Dedifferentiated amniotic fluid mesenchymal stem cell (primary cell): ENCODE data around the gene TRIM54.
"Not testable (repeated sequence)": the region's sequence is repeated elsewhere in the genome, so short reads cannot be mapped to it uniquely, and the experiment has no call there.

ENCODE experiments used
- DNase-seq: peaks from one replicate; pipeline ENCODE4 v3.0.0-alpha.2; 2016; ENCODE audit errors: extremely low spot score

The TRIM54 gene

DNA sequence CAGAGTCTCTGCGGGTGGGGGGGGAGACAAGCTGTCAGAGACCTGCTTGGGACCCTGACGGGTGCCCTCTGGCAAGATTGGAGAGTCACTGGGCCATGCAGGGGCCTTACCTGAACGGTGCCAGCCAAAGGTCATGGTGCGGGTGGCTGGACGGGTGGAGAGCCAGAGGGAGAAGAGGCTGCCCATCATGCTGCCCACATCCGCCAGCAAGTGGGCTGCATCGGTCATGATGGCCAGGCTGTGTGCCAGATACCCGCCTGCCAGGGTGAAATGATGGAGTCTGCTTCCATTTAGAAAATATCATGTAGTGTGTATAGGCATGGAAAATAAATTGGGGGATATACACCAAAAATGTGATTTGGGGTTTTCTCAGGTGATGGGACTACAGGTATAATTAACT, 24.2 kb upstream of the TRIM54 start:
- no peak for DNase-seq

DNA sequence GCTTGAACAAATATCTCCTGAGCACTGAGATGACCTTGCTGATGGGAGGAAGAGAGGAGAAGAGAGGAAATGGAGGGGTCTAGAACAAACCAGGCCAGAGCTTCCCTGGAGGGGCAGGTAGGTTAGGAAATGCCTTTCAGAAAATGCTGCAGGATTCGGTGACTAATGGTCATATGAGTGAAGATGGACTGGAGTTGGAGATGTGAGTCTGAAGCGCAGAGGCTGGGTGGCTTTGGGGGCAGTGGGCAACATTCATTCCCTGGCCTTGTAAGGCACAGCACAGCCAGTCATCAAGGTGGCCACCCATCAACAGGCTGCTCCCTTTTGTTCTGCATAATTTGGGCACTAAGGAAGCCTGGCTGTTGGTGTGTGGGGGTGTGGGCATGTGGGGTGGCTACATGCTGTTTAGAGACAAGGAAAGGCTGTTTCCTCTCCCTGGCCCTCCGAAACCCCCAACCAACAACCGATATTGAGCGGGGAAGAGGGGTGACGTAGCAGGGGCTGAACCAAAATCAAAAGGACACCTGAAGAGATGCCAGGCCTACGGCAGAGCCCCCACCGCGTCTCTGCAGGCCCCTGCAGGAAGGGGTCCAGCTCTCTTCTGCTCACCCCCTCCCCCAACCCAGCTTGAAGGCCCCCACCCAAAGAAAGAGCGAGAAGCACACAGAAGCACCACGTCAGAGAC, 20.8 kb upstream of the TRIM54 start:
- no peak for DNase-seq

DNA sequence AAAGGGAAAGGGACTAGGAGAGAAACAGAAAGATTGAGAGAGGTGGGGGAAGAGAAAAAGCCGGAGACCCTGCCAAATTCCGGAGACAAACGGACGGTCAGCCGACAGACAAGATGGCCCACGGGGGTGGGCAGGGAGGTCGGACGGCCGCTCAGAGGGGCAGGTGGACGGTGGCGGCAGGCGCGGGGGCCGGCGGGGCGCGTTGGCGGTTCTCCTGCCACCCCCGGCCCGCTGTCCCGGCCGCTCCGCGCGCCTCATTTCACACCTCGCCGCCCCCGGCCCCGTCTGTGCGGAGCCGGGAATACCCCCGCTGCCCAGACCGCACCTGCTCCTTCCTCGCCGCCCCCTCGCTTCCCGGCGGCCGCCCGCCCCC, 20.3 kb upstream of the TRIM54 start:
- no peak for DNase-seq

DNA sequence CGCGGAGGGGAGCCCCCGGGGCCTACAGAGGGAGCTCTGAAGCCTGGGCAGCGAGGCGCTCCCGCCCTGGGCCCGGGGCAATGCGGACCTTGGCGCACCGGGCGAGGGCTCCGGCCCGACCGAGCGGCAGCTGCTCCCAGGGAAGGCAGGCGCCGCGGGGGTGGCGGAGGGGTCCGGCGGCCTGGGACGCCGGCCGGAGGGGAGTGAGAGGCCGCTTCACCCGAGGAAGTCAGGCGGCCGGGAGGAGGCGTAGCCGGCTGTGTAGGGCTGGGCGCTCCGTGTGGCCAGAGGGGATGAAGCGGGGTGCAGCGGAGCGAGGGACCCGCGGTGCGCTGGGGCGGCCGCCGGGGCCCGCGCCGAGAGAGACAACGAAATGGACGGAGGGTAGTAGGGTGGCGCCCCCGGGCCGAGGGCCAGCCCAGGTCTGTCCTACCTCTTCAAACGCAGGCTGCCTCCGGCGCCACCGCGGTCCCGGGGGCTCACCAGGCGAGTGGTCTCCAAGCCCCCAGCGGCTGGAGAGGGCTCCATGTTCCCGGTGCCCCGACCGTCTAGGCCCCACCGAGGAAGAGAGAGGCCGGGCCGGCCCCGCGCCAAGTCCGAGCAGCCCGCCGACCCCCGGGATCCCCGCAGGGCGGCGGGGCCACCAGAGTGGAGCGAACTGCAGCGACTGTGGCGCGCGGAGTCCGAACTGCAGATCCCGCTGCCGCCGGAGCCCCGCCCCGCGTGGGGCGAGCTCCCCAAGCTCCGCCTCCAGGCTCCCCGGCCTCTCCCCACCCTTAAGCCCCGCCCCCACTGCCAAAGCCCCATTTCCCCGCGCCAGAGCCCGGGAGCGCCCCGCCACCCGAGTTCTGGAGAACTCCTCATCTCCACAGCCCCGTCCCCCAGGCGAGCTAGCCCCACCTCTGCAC, 19.6 kb upstream of the TRIM54 start, which contains the start of gene SLC30A3:
Gene SLC30A3, minus strand, starts transcription at position 669 of the 908 bp plus-strand sequence. Its CDS starts 141 bp downstream, at position 528.
- no peak for DNase-seq

DNA sequence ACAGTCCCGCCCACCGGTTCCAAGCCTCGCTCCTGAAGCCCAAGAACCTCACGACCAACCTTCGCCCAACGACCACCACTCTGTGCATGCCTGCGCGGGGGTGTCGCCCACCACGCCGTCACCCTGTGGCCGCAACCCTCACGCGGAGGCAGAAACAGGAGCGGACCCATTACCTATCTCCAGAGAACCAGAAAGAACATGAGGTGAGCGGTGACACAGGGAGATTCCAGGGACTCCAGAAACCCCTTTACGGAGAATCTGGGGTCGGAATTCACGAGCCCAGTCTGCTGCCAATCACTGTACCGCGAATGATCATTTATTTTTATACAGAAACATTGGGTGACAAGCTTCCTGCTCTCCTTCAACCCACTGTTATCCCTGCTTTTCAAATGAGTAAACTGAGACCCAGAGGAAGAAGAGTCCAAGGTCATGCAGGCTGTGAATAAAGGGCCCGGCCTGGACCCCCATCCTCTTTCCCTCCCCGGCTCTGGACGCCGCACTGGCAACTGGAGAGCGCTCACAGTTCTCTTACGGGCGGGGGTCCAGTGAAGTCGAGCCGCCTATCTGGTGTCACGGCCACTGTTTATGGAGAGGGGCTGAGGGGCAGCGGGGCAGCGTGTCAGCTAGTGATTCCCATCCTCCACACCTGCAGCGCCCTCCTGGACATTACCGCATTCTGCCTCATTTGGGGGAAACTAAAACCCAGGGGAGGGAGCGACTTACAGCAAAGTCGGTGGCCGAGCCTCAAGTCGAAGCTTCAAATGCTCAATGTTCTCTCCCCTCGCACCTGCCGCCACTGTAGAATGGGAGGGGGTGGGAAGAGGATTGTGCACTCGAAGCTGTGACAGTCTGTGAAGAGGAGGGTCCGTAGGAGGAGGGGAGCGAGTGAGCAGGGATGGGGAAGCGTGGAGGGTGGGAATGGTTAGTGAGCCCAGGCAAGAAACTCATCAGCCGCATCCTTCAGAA, 18.7 kb upstream of the TRIM54 start:
- DNase-seq = no peak

DNA sequence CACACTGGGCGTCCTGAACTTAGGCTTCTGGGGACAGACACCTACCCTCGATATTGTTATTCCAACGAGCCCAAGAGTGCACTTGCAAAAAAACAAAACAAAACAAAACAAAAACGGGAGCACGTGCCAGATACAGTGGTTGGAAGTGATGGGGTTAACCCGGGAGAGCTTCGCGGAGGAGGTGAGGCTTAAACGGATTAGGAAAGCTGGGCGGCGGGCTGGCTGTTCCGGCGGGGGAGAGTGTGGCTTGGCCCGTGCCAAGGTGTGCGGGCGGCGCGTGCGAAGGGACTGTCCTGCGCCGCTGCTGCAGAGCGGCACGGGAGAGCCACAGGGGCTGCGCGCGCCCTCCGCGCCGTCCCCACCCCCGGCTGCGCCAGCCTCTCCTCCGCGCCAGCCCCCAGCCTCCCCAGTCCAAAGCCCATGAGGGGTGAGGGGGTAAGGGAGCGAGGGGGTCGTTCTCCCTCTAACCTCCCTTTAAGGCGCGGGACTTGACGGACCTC, 17.9 kb upstream of the TRIM54 start:
- DNase-seq = no peak

DNA sequence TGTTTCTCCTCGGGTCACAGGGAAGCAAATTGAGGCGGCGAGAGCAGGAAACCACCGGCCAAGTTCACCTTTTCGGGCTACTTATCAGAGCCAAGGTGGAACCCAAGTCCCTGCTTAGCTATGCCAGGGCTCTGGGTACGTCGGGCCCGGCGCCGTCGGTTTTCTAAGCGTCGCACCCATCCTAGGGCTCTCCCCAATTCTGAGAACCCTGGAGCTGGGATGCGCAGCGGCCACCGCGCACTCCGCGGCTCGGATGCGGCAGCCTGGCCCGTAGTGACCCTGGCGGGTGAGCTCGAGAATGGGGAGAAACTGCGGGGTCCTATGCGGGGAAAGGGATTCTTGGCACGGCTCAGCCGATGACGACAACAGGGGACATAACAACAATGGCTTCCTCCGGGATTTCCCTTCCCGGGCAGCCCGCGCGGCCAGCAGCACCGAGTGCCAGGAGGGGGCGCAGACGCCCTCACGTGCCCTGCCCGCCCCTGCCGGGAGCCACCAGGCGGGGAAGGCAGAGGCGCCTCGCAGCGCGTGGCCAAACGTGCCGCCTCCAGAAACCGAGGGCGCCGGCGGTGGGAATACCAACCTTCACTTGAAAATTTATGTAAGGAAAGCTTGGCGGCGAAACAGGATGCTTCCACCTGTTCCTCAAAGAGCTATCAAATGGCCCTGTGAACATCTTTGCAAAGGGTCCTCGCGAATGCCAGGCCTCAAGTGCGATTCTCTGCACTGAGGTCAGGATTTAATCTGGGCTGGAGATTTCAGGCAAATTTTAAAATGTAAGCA, 17.3 kb upstream of the TRIM54 start:
- DNase-seq = no peak

DNA sequence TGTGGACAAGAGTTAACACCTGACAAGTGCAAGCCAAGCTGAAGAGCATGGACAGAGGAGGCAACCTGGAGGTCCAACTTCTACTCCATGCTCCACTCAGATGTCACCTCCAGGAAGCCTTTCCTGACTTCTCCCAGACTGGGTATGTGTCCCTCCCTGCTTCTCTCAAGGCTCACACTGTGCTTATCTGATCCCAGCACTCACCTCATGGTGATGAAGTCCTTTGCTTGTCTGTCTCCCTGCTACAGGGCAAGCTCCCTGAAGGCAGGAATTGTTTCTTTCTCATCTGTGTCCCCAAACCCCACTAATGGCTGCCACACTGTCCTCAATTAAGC, 16.7 kb upstream of the TRIM54 start:
- no peak for DNase-seq

DNA sequence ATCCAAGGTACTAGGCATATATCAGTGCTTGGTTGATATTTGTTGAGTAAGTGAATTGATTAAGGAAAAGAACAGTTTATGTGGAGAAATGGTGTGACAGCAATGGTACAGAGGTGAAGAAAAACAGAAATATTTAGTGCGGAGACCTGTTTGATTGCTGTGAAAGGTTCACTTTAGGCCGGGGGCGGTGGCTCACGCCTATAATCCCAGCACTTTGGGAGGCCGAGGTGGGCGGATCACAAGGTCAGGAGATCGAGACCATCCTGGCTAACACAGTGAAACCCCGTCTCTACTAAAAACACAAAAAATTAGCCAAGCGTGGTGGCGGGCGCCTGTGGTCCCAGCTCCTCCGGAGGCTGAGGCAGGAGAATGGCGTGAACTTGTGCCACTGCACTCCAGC, 13.9 kb upstream of the TRIM54 start:
- DNase-seq = not testable (repeated sequence)

DNA sequence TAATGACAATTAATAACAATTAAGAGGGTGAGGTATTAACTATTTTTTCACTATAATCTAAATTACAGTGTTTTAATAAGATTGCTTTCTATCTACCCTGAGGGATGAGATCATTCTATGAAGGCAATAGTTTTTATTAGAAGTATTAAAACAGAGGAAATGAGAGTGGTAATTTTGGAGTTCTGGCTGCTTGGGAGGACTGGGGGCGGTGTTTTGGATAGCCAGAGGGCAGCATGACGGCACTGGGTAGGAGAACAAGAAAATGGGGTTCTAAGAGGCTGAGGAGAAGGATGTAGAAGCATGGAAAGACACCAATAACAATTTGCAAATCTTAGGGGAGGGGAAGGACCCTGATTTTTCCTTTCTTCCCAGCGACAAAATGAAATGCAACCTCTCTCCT, 12.1 kb upstream of the TRIM54 start:
- DNase-seq = no peak

DNA sequence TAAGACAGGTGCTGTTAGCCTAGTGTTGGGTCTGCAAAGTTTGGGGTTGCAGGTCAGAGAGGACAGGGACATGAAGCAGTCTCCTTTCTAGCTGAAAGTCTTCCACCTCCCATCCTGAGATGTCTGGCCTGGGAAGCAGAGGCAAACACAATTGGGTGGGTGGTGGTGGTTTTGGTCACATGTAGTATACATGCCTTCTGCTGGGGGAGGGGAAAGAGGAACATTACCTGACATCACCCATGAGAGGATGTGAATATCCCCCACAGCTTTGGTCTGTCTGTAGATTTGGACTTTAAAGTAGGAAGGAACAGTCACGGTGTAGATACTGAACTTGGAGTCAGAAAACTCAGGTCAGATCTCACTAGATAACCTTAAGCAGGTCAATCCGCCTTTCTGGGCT, 11.6 kb upstream of the TRIM54 start:
- DNase-seq = no peak

DNA sequence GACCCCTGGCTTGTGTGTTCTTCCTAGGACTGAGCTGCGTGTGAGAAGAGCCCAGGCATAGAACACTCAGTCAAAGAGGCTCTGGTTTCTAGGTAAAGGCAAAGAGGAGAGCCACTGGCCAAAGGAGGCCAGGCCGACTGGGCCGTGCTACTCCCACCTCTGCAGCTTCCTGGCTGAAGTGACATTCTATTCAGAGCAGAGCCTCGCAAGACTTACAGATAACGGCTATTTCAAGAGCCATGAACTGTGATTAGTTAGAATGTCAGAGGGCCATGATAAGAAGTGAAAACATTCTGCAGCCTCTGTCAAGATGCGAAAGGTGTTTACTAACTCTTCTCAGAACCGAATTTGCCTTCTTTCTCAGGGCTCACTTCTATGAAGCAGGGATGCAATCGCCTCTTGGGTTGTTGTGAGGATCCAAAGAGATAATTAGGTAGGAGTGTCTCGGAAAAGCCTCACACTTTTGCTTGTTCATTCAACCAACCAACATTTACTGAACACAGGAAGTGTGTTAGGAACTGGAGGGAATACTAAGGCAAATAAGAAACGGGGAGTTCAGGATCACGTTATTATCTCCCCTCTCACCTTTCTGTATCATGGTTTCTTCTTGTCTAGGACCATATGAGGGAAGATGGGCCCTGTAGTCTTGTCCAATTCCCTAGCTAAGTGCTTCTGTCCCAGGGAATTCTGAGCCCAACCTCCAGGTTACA, 10.4 kb upstream of the TRIM54 start:
- no peak for DNase-seq

DNA sequence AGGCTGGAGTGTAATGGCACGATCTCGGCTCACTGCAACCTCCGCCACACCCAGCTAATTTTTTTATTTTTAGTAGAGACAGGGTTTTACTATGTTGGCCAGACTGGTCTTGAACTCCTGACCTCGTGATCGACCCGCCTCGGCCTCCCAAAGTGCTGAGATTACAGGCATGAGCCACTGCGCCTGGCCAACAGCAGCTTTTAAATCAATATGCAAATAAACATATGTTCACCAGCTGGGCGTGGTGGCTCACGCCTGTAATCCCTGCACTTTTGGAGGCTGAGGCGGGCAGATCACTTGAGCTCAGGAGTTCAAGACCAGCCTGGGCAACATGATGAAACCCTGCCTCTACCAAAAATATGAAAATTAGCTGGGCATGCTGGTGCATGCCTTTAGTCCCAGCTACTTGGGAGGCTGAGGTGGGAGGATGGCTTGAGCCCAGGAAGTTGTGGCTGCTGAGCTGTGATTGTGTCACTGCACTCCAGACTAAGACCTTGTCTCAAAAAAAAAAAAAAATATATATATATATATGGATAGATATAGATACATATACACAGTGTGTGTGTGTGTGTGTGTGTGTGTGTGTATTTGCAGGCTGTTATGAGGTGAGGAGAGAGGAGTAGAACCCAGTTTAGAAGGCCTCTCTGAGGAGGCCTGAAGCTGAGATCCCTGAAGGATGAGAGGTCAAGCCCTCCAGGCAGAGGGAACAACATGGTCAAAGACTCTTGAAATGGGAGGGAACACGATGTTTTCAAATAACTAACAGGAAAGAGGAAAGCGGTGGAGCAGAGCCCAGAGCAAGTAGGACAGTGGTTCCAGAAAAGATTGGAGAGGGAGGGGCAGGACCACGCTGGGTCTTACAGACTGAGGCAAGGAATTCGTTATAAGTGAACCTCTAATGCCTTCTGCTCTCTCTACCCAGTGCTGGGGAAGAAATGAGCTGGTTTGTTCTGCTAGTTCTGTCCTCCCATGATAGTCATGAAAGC, 9.4 kb upstream of the TRIM54 start:
- DNase-seq = not testable (repeated sequence)

DNA sequence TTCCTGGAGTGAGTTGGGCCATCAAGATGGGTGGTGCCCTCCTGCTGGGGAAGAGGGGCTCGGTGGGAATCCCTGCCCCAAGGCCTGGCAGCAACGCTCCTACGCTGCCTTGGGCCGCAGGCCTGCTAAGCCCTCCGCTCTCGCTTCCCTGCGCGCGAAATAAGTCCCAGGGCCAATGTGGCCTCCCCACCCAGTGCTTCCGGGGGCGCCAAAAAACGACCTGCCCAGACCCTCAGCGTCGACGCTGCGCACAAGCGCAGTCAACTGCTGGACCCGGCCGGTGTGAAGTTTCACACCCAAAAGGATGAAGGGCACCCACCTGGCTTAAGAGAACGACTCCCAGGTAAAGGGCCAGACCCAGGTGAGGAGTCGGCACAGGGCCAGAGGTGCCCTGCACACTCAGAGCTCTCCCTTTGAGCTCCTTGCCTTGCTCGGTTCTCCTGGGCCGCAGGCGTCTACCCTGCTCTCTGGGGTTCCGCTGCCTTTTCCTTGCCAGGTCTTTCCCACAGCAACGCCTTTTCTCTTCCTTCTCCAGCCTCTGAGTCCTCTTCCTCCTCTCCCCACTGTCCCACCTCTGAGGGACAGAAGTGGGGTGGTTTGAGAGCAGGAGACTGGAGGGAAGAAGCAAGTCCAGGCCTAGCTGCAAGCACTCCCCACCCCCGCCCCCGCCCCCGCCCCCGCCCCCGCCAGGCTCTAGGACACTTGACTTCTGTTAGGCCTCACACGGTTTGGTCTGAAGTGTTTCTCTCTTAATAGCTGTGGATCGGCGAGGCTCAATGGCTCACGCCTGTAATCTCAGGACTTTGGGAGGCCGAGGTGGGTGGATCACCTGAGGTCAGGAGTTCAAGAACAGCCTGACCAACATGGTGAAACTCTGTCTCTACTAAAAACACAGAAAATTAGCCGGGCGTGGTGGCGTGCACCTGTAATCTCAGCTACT, 6.7 kb upstream of the TRIM54 start, which contains the start of gene DNAJC5G:
Gene DNAJC5G, plus strand, starts transcription at position 223 of the 940 bp plus-strand sequence. CDS start 1,296 bp downstream, outside the sequence.
- no peak for DNase-seq

DNA sequence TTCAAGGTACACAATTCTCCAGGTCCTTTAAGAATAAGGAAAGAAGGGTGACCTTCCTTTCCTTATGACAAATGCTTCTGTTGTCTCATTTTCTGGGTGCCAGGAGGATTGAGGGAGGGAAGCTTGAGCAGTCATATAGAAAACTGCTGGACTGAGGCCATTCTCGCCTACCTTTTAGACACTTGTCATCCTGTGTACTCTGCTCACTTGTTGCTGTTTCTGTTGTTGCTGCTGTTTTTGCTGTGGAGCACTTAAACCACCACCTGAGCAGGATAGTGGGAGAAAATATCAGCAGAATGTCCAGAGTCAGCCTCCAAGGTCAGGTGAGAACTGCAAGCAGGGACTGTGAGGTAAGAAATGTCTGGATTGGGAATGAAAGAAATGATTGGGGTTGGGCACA, 4.2 kb upstream of the TRIM54 start:
- no peak for DNase-seq

DNA sequence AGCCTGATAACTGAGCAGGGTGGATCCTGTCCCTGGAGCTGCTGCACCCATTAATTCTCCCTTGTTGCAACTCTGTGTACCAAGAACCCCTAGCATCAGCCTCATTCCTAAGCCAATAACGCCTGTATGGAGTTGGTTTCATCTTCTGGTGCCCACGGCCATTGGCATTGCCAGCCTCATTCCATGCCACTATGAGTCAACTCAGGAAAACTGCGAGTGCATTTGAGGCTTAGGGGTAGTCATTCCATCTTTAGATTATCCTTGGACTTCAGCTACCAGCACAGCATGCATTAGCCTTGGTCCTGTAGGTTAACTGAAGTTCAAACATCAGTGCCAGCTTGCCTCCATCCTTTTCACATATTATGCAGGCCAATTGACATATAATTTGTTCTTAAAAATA, 1.4 kb upstream of the TRIM54 start:
- no peak for DNase-seq

DNA sequence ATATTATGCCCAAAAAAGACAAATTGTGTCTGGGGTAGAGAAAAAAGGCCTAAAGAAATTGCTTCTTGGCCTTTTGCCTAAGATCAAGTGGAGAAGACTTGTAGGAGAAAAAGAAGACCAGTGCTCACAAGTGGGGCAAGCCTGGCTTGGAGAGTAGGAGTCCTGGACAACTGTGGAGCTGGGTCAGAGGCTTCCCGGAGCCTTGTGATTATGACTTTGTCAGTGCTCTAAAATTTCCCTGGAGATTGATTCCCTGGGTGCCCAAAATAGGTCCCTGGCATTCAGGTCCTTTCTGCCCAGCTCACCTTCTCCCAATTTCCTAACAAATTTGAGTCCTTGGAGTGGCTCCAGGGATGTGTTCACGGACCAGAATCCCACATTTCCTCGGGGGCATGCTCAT, 787 bp upstream of the TRIM54 start:
- DNase-seq = no peak

DNA sequence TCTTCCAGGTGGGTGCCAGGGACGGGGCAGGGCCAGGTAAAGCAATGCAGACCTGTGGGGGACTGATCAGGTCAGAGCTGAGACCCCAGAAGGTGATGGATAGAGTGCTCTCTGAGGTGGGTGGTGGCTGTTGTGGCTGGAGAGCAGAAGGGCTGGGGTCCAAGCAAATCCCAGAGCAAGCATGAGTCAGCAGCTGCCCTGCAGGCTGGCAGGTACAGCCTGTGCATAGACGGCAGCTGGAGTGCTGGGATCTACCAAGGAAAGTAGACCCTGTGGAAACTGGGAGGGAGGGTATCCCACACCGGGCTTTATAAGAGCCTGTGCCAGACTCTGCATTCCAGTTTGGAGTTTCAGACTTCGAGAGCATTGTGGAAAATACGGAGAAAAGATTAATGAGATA, 663 bp downstream of the TRIM54 start:
- no peak for DNase-seq
